HG03565 (cell line): Measurements from ENCODE around the gene TUB.

Source experiments
- ATAC-seq: cut with Tn5 transposase; IDR thresholded peaks from one replicate; pipeline ENCODE4 v1.9.1; 2021; ENCODE audit warnings: mild to moderate bottlenecking, moderate library complexity; ENCODE audit not compliant: unreplicated experiment

TUB gene

GRCh38 chr11:8089791-8090510 is 8.9 kb downstream of the TUB start:
- ATAC-seq: no peak

- no peak for ATAC-seq
Observed at GRCh38 chr11:8090756-8091155, 9.7 kb downstream of the TUB start.

GRCh38 chr11:8091721-8092120 is 10.7 kb downstream of the TUB start:
- no peak for ATAC-seq

- no peak for ATAC-seq
Observed at GRCh38 chr11:8092587-8093424, 11.8 kb downstream of the TUB start.

GRCh38 chr11:8093931-8094575 is 13.0 kb downstream of the TUB start:
- ATAC-seq: no peak

GRCh38 chr11:8094656-8095055 is 13.6 kb downstream of the TUB start:
- no peak for ATAC-seq

GRCh38 chr11:8095371-8095770 is 14.4 kb downstream of the TUB start:
- ATAC-seq: no peak

- ATAC-seq: no peak
Observed at GRCh38 chr11:8095806-8096522, 15.0 kb downstream of the TUB start.

GRCh38 chr11:8096575-8096974 is 15.6 kb downstream of the TUB start:
- no peak for ATAC-seq

- no peak for ATAC-seq
Observed at GRCh38 chr11:8097062-8097461, 16.1 kb downstream of the TUB start.

- no peak for ATAC-seq
Observed at GRCh38 chr11:8097468-8097867, 16.5 kb downstream of the TUB start.

- ATAC-seq: no peak
Observed at GRCh38 chr11:8097926-8098325, 16.9 kb downstream of the TUB start.

- no peak for ATAC-seq
Observed at GRCh38 chr11:8098361-8098760, 17.4 kb downstream of the TUB start.

- no peak for ATAC-seq
Observed at GRCh38 chr11:8098879-8099278, 17.9 kb downstream of the TUB start.

GRCh38 chr11:8099291-8099899 is 18.4 kb downstream of the TUB start:
- peak; percentile 76 for ATAC-seq

GRCh38 chr11:8100158-8100557 is 19.1 kb downstream of the TUB start:
- no peak for ATAC-seq

- ATAC-seq: no peak
Observed at GRCh38 chr11:8100605-8101004, 19.6 kb downstream of the TUB start.

GRCh38 chr11:8101421-8101820 is 20.4 kb downstream of the TUB start:
- ATAC-seq: no peak

- ATAC-seq: no peak
Observed at GRCh38 chr11:8102296-8102915, 21.4 kb downstream of the TUB start.

GRCh38 chr11:8102965-8103364 is 22.0 kb downstream of the TUB start:
- no peak for ATAC-seq
